ENCODE data around the gene ETFA. TPM values are rescaled to one million over a fixed set of nuclear protein-coding genes. Genes with fewer than 3 reads are reported as not detected.

Gene ETFA
- total and polyA plus RNA-seq, 2 donors from 2014 or later = 90.1 to 261 TPM

DNA sequence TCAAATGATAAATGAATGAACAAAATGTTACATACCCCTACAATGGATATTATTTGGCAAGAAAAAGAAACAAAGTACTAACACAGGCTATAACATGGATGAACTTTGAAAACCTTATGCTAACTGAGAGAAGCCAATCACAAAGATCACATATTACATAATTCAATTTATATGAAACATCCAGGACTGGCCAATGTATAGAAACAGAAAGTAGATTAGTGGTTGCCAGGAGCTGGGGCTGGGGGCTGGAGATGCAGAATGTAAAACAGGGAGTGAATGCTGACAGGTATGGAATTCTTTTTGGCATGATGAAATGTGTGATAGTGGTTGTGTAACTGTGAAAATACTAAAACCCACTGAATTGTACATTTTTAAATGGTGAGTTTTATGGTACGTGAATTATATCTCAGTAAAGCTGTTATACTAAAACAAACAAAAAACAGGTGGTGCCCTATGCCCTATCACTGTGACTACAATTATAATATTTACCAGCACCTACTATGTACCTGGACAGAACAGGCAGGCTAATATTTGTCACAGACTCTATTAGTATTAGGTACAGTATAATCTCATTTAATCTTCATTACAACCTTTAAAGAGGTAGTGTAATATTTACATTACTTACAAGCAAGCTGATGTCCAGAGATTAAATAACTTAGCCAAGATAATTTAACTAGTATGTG is 90.0 kb downstream of the ETFA start:
- TF ChIP-seq, protein P1, sequence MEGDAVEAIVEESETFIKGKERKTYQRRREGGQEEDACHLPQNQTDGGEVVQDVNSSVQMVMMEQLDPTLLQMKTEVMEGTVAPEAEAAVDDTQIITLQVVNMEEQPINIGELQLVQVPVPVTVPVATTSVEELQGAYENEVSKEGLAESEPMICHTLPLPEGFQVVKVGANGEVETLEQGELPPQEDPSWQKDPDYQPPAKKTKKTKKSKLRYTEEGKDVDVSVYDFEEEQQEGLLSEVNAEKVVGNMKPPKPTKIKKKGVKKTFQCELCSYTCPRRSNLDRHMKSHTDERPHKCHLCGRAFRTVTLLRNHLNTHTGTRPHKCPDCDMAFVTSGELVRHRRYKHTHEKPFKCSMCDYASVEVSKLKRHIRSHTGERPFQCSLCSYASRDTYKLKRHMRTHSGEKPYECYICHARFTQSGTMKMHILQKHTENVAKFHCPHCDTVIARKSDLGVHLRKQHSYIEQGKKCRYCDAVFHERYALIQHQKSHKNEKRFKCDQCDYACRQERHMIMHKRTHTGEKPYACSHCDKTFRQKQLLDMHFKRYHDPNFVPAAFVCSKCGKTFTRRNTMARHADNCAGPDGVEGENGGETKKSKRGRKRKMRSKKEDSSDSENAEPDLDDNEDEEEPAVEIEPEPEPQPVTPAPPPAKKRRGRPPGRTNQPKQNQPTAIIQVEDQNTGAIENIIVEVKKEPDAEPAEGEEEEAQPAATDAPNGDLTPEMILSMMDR (IDR thresholded peaks at IDR 0.05; ENCODE audit: borderline replicate concordance, extremely low read depth, insufficient read depth) = no peak
- no peak overlapping the region for H3K9ac ChIP-seq (ENCODE audit: low read length in 3 of 3)
- no peak overlapping the region for H3K27ac ChIP-seq (ENCODE audit: low read depth in 2 of 2, low read length in 2 of 2)
- H3K4me1 ChIP-seq (ENCODE audit: control insufficient read depth in 2 of 3, insufficient read depth in 2 of 3, low read depth in 1 of 3, low read length in 3 of 3) = no peaks in the 10 kb centered on the region
- no peaks in the 10 kb centered on the region for H3K27me3 ChIP-seq (ENCODE audit: control insufficient read depth, insufficient read depth, low read length)
- DNase-seq = no peak
- no peak overlapping the region for H3K4me3 ChIP-seq (ENCODE audit: low read length in 3 of 3)
- no peak for FAIRE-seq
- H3K36me3 ChIP-seq (ENCODE audit: control insufficient read depth in 2 of 3, insufficient read depth in 3 of 3, low read length in 3 of 3) = peaks cover 0 to 5% (median 4%) of the 10 kb centered on the region in 3 donors
- intact Hi-C loops (cut with DNase I) = no loop called here
- no peaks in the 10 kb centered on the region for H3K9me3 ChIP-seq (ENCODE audit: control insufficient read depth in 2 of 3, insufficient read depth in 1 of 3, low read length in 3 of 3)

DNA sequence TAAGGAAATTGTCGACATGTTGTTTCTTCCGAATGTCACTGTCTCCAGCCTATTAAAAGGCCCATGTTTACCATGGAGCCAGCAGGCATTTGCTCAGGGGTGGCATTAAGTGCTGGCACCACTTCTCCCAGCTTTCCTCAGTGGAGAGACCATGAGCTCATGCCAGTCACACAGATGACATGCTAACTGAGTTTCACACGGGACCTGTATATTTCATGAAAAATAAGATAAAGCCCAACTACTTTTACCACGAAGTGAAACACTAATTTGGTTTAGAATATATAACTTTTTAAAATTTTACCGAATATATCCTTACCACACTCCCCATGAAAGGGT is 93.4 kb downstream of the ETFA start:
- Histone ChIP-seq H3K4me3 (ENCODE audit: low read length in 3 of 3) (no peak overlapping the region), H3K4me1 (ENCODE audit: control insufficient read depth in 2 of 3, insufficient read depth in 2 of 3, low read depth in 1 of 3, low read length in 3 of 3) (no peaks in the 10 kb centered on the region), H3K9me3 (ENCODE audit: control insufficient read depth in 2 of 3, insufficient read depth in 1 of 3, low read length in 3 of 3) (no peaks in the 10 kb centered on the region), H3K36me3 (ENCODE audit: control insufficient read depth in 2 of 3, insufficient read depth in 3 of 3, low read length in 3 of 3) (peaks cover 0 to 20% (median 13%) of the 10 kb centered on the region in 3 donors), H3K27ac (ENCODE audit: low read depth in 2 of 2, low read length in 2 of 2) (no peak overlapping the region), H3K27me3 (ENCODE audit: control insufficient read depth, insufficient read depth, low read length) (no peaks in the 10 kb centered on the region), H3K9ac (ENCODE audit: low read length in 3 of 3) (no peak overlapping the region)
- DNase-seq (no peak), FAIRE-seq (no peak)
- TF ChIP-seq, protein P1 (IDR thresholded peaks at IDR 0.05; ENCODE audit: borderline replicate concordance, extremely low read depth, insufficient read depth) = no peak
- intact Hi-C loops (cut with DNase I) = no loop called here

DNA sequence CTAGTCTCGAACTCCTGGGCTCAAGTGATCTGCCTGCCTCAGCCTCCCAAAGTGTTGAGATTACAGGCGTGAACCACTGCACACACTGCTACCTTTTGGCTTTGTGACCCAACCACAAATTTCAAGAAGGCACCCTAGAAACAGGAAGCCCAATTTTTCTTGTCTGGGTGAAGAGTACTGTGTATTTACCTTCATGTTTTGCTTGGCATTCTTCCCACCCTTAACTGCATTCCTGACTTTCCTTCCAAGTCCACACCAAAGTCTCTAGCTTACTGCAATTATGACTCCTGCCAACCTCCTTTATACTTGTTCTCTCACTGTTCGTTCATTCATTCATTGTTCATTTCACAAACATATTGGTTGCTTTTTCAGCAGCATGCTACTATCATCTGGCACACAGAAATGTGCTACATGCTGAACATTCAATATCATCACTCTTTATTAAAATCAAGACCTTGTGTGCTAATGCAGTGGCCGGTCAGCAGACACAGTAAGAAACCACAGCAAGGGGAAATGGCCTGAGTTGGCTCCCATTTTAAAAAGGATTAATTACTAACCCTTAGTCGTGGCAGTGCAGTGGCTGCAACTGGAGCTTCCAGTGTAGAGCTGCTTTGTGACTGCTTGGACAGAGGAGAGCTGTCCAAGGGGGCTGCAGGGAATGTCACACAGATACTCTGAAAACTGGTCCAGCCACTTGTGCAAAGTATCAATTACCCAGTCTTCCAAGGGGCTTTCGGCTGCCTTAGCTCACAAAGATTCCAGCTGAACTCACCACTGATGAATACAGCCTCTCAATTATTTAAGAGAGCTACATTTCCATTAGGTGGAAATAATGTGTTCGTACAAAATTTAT is 94.0 kb downstream of the ETFA start:
- no peaks in the 10 kb centered on the region for H3K4me1 ChIP-seq (ENCODE audit: control insufficient read depth in 2 of 3, insufficient read depth in 2 of 3, low read depth in 1 of 3, low read length in 3 of 3)
- H3K9me3 ChIP-seq (ENCODE audit: control insufficient read depth in 2 of 3, insufficient read depth in 1 of 3, low read length in 3 of 3) = no peaks in the 10 kb centered on the region
- DNase-seq = peak in 2 of 5 donors; percentile 18 to 65
- TF ChIP-seq, protein P1 (IDR thresholded peaks at IDR 0.05; ENCODE audit: borderline replicate concordance, extremely low read depth, insufficient read depth) = no peak
- intact Hi-C loops (cut with DNase I) = no loop called here
- H3K4me3 ChIP-seq (ENCODE audit: low read length in 3 of 3) = no peak overlapping the region
- H3K36me3 ChIP-seq (ENCODE audit: control insufficient read depth in 2 of 3, insufficient read depth in 3 of 3, low read length in 3 of 3) = peaks cover 0 to 20% (median 16%) of the 10 kb centered on the region in 3 donors
- no peaks in the 10 kb centered on the region for H3K27me3 ChIP-seq (ENCODE audit: control insufficient read depth, insufficient read depth, low read length)
- FAIRE-seq = no peak
- H3K27ac ChIP-seq (ENCODE audit: low read depth in 2 of 2, low read length in 2 of 2) = no peak overlapping the region
- no peak overlapping the region for H3K9ac ChIP-seq (ENCODE audit: low read length in 3 of 3)
